PC-9 (cell line): ENCODE results near the gene MAP4K3.

Experiments
- EZH2 ChIP-seq: fragments of 200-600 bp; sonication (generic); IDR thresholded peaks from 2 replicates; pipeline ENCODE4 v1.8.0; 2017; ENCODE audit warnings: antibody characterized with exemption, low read depth
- TF ChIP-seq, protein P1 (sequence below): fragments of 200-600 bp; sonication (generic); conservative IDR thresholded peaks from 2 replicates; pipeline ENCODE4 v1.6.1; 2017; ENCODE audit warnings: mixed run types, antibody characterized with exemption, mild to moderate bottlenecking, moderate library complexity

DNA sequence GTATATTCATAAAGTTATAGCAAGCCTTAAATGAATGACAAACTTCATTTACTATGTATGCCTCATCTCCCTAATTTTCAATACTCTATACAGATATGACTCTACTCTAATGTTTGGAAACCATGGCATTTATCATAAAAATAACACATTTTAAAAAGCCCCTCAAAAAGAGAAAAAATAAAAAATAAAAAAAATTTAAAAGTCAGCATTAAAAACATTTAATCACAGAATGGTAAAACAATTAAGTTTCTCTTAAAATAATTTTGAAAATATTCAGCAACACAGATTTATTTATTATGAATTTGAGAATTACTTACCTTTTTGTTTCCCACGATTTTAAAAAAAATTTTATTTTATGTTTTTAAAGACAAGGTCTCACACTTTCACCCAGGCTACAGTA lies 128.3 kb downstream of the MAP4K3 start:
- TF ChIP-seq, protein P1, sequence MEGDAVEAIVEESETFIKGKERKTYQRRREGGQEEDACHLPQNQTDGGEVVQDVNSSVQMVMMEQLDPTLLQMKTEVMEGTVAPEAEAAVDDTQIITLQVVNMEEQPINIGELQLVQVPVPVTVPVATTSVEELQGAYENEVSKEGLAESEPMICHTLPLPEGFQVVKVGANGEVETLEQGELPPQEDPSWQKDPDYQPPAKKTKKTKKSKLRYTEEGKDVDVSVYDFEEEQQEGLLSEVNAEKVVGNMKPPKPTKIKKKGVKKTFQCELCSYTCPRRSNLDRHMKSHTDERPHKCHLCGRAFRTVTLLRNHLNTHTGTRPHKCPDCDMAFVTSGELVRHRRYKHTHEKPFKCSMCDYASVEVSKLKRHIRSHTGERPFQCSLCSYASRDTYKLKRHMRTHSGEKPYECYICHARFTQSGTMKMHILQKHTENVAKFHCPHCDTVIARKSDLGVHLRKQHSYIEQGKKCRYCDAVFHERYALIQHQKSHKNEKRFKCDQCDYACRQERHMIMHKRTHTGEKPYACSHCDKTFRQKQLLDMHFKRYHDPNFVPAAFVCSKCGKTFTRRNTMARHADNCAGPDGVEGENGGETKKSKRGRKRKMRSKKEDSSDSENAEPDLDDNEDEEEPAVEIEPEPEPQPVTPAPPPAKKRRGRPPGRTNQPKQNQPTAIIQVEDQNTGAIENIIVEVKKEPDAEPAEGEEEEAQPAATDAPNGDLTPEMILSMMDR = no peak
- TF ChIP-seq EZH2 = no peak
